ENCODE data around the gene CTNNBIP1.

DNA sequence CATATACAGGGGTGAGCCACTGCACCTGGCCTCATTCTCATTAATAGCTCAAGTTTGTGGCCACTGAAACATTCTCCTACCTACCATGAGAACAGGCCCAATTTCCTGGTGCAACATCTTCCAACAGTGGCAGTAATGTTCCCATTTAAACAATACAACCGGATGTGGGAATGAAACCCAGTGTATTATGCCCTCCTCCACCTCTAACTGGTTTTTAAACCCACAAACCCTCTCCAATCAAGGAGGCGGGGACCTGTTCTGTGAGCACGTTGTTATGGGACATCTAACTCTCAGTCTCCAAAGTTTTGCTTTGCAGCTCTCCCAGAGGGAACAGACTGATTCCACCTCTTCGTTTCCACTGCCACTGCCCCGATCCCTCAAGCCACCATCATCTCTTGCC, 2.6 kb downstream of the CTNNBIP1 start:
- TF ChIP-seq, protein P1, sequence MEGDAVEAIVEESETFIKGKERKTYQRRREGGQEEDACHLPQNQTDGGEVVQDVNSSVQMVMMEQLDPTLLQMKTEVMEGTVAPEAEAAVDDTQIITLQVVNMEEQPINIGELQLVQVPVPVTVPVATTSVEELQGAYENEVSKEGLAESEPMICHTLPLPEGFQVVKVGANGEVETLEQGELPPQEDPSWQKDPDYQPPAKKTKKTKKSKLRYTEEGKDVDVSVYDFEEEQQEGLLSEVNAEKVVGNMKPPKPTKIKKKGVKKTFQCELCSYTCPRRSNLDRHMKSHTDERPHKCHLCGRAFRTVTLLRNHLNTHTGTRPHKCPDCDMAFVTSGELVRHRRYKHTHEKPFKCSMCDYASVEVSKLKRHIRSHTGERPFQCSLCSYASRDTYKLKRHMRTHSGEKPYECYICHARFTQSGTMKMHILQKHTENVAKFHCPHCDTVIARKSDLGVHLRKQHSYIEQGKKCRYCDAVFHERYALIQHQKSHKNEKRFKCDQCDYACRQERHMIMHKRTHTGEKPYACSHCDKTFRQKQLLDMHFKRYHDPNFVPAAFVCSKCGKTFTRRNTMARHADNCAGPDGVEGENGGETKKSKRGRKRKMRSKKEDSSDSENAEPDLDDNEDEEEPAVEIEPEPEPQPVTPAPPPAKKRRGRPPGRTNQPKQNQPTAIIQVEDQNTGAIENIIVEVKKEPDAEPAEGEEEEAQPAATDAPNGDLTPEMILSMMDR (IDR thresholded peaks at IDR 0.05; ENCODE audit: low read depth, low read length) = no peak
- no peak for TF ChIP-seq MYC (IDR thresholded peaks at IDR 0.05; ENCODE audit: low read depth, low read length)
- TF ChIP-seq, protein P2, sequence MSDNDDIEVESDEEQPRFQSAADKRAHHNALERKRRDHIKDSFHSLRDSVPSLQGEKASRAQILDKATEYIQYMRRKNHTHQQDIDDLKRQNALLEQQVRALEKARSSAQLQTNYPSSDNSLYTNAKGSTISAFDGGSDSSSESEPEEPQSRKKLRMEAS (IDR thresholded peaks at IDR 0.05; ENCODE audit: low read depth, low read length) = no peak
- no peak for TF ChIP-seq POLR2A (IDR thresholded peaks at IDR 0.05; ENCODE audit: extremely low read depth, insufficient read length)

Data from NB4 (cell line).